Measurements from ENCODE around the gene NAA60.

GRCh38 chr16:3534126-3534525 is 90.6 kb downstream of the NAA60 start:
- TF ChIP-seq, protein P1, sequence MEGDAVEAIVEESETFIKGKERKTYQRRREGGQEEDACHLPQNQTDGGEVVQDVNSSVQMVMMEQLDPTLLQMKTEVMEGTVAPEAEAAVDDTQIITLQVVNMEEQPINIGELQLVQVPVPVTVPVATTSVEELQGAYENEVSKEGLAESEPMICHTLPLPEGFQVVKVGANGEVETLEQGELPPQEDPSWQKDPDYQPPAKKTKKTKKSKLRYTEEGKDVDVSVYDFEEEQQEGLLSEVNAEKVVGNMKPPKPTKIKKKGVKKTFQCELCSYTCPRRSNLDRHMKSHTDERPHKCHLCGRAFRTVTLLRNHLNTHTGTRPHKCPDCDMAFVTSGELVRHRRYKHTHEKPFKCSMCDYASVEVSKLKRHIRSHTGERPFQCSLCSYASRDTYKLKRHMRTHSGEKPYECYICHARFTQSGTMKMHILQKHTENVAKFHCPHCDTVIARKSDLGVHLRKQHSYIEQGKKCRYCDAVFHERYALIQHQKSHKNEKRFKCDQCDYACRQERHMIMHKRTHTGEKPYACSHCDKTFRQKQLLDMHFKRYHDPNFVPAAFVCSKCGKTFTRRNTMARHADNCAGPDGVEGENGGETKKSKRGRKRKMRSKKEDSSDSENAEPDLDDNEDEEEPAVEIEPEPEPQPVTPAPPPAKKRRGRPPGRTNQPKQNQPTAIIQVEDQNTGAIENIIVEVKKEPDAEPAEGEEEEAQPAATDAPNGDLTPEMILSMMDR (IDR thresholded peaks at IDR 0.05), result no peak
- no peak for TF ChIP-seq POLR2A (IDR thresholded peaks at IDR 0.05)

All from Peyer's patch (tissue), 4 donors.